ENCODE results near the gene ZNF529. TPM values are rescaled to one million over a fixed set of nuclear protein-coding genes. Genes with fewer than 3 reads are reported as not detected.

ZNF529 gene
- total RNA-seq, 6 donors from 2014 or later: 6.0 to 18.9 (median 10.0) TPM

DNA sequence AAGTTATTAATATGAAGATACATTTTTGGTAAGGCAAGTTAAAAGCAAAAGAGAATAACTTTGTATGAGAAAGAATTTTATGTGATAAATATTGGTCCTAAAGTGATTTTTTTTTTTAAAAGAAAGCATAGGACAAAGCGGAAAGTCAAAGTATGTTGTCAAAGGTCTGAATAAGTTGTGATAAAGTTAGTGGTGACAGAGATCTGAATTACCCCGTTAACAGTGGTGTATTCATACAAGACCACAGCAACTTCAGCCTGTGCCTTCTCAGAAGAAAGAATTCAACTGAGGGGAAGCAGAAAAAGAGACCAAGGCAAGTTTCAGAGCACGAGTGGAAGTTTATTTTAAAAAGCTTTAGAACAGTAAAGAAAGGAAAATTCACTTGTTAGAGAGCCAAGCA is 64.8 kb downstream of the ZNF529 start:
- ATAC-seq (ENCODE audit: low FRiP score in 2 of 2) (no peak), DNase-seq (no peak)
- H3K36me3 ChIP-seq: no peaks in the 10 kb centered on the region
- TF ChIP-seq EP300 (IDR thresholded peaks at IDR 0.05) (no peak), POLR2AphosphoS5 (IDR thresholded peaks at IDR 0.05) (no peak)
- H3K4me1 ChIP-seq: no peaks in the 10 kb centered on the region
- WGBS, 2 donors: 89% methylated on average over 3 of the region's 3 CpGs
- peaks cover 49 to 100% (median 94%) of the 10 kb centered on the region in 4 donors for H3K9me3 ChIP-seq
- no peaks in the 10 kb centered on the region for H3K27me3 ChIP-seq
- H3K27ac ChIP-seq: no peak overlapping the region
- no peak overlapping the region for H3K4me3 ChIP-seq

DNA sequence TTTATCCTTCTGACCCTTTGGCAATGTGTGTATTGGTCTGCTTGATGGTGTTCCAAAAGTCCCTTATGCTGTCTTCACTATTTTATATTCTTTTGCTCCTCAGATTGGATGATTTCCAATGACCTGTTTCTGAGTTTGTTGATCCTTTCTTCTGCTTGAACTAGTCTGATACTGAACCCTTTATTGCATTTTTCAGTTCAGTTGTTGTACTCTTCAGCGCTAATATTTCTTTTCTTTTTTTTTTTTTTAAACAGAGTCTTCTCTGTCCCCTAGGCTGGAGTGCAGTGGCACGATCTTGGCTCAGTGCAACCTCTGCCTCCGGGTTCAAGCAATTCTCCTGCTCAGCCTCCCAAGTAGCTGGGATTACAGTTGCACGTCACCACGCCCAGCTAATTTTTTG is 71.1 kb downstream of the ZNF529 start:
- Histone ChIP-seq H3K9me3 (peaks cover 12 to 93% (median 73%) of the 10 kb centered on the region in 4 donors), H3K4me1 (no peaks in the 10 kb centered on the region), H3K4me3 (no peak overlapping the region), H3K36me3 (no peaks in the 10 kb centered on the region), H3K27me3 (no peaks in the 10 kb centered on the region), H3K27ac (no peak overlapping the region)
- TF ChIP-seq POLR2AphosphoS5 (IDR thresholded peaks at IDR 0.05) (no peak), CTCF (IDR thresholded peaks at IDR 0.05) (no peak), POLR2A (IDR thresholded peaks at IDR 0.05) (no peak), EP300 (IDR thresholded peaks at IDR 0.05) (no peak)
- no peak for DNase-seq
- ATAC-seq (ENCODE audit: low FRiP score in 2 of 2): no peak
- 95% methylated on average over 5 of the region's 5 CpGs for WGBS, 2 donors

DNA sequence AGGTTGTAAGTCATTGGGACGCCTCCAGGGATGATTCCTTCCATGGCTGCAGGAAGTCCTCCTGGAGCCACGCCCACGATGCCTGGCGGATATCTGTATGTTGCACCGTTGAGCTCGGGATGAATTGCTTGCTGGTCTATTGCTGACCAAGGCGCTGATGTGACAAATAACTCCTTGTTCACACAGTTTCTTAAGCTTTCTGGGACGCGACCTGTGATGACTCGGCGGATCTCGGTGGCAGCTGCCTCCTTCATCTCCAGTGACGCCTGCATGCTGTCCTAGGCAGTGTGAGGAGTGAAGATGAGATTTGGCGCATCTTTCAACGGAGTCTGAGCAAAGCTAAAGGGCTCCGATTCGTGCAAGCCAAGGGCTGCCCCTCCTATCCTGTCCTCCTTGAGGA is 76.1 kb downstream of the ZNF529 start:
- no peak overlapping the region for H3K27ac ChIP-seq
- peaks cover 9 to 55% (median 28%) of the 10 kb centered on the region in 4 donors for H3K9me3 ChIP-seq
- H3K4me3 ChIP-seq: no peak overlapping the region
- no peak for TF ChIP-seq POLR2A (IDR thresholded peaks at IDR 0.05)
- TF ChIP-seq EP300 (IDR thresholded peaks at IDR 0.05): no peak
- TF ChIP-seq POLR2AphosphoS5 (IDR thresholded peaks at IDR 0.05): no peak
- TF ChIP-seq CTCF (IDR thresholded peaks at IDR 0.05): no peak
- no peaks in the 10 kb centered on the region for H3K27me3 ChIP-seq
- 90% methylated on average over 5 to 12 of the region's 17 CpGs for WGBS, 2 donors
- no peaks in the 10 kb centered on the region for H3K36me3 ChIP-seq
- ATAC-seq (ENCODE audit: low FRiP score in 2 of 2) (no peak), DNase-seq (no peak)
- no peaks in the 10 kb centered on the region for H3K4me1 ChIP-seq

Other genes with a start within 250 kb of the ZNF529 start
- gene ZFP14, start 194.1 kb downstream of the ZNF529 start, total RNA-seq: 10 to 100 TPM in 1 of 6 donors, 1 to 10 TPM in 5; 1.7 to 11.5 (median 6.1) TPM
- gene ZFP82, start 154.6 kb downstream of the ZNF529 start, total RNA-seq: 1 to 10 TPM in 5 of 6 donors, under 1 TPM in 1; 0.78 to 8.1 (median 4.2) TPM
- gene ZNF566, start 83.7 kb downstream of the ZNF529 start, total RNA-seq: 10 to 100 TPM in 2 of 6 donors, 1 to 10 TPM in 4; 5.5 to 17.6 (median 8.1) TPM
- 10 to 100 TPM in 1 of 6 donors, 1 to 10 TPM in 5; 2.1 to 18.1 (median 5.9) TPM for gene ZNF260, start 45.0 kb downstream of the ZNF529 start, total RNA-seq
- gene ZNF382, start 32.0 kb upstream of the ZNF529 start, total RNA-seq: 1 to 10 TPM in 5 of 6 donors, under 1 TPM in 1; 0.78 to 5.7 (median 4.1) TPM
- gene ZNF461, start 93.5 kb upstream of the ZNF529 start, total RNA-seq: 10 to 100 TPM in 1 of 6 donors, 1 to 10 TPM in 5; 4.2 to 17.4 (median 7.1) TPM
- gene ZNF567, start 114.3 kb upstream of the ZNF529 start, total RNA-seq: 10 to 100 TPM in 2 of 6 donors, 1 to 10 TPM in 4; 4.4 to 23.0 (median 6.1) TPM
- gene ZNF850, start 199.5 kb upstream of the ZNF529 start, total RNA-seq: 1 to 10 TPM in 5 of 6 donors, under 1 TPM in 1; 0.44 to 3.0 (median 1.2) TPM